ENCODE measurements around the gene NOS1AP. TPM values are rescaled to one million over a fixed set of nuclear protein-coding genes. Genes with fewer than 3 reads are reported as not detected.

NOS1AP gene
- total RNA-seq, 5 donors from 2014 or later (not counting 1 experiment from before 2014, with no cell fraction given) = 0.07 to 0.16 (median 0.09) TPM; not detected in 2

GRCh38 chr1:162137179-162137960, 67.9 kb downstream of the NOS1AP start:
- Histone ChIP-seq H3K4me3 (ENCODE audit: control insufficient read depth in 1 of 2, extremely low read depth in 1 of 2, low read length in 1 of 2) (no peak overlapping the region), H3K4me1 (ENCODE audit: control insufficient read depth in 1 of 2, extremely low read depth in 1 of 2, insufficient read depth in 2 of 2, low read length in 2 of 2) (no peaks in the 10 kb centered on the region), H3K9me3 (no peaks in the 10 kb centered on the region), H3K27ac (ENCODE audit: low read length) (no peak overlapping the region), H3K36me3 (ENCODE audit: control insufficient read depth in 2 of 2, extremely low read depth in 1 of 2, insufficient read depth in 1 of 2, low read length in 1 of 2) (no peaks in the 10 kb centered on the region), H3K27me3 (replicated peaks in 1 of 2; ENCODE audit: control insufficient read depth in 2 of 2, extremely low read depth in 1 of 2, insufficient read depth in 2 of 2, low read length in 1 of 2) (peaks cover 0 to 8% of the 10 kb centered on the region in 2 experiments)
- H3K9me3 Mint-ChIP-seq = no peaks in the 10 kb centered on the region
- no peak for ATAC-seq (replicated peaks in 1 of 4)
- no peak overlapping the region for H3K4me3 Mint-ChIP-seq
- ChIA-PET POLR2A (no interaction called here), CTCF (no interaction called here)
- 83% methylated on average over 6 of the region's 8 CpGs for WGBS (ENCODE audit: insufficient coverage)
- no peaks in the 10 kb centered on the region for H3K36me3 Mint-ChIP-seq
- no peak for DNase-seq
- H3K27me3 Mint-ChIP-seq = peaks cover 34 to 38% of the 10 kb centered on the region in 2 donors
- H3K27ac Mint-ChIP-seq = no peak overlapping the region
- H3K4me1 Mint-ChIP-seq = no peaks in the 10 kb centered on the region

GRCh38 chr1:162138112-162138511, 68.6 kb downstream of the NOS1AP start:
- DNase-seq = no peak
- H3K36me3 ChIP-seq (ENCODE audit: control insufficient read depth in 2 of 2, extremely low read depth in 1 of 2, insufficient read depth in 1 of 2, low read length in 1 of 2) = no peaks in the 10 kb centered on the region
- Mint-ChIP-seq H3K36me3 (no peaks in the 10 kb centered on the region), H3K9me3 (no peaks in the 10 kb centered on the region), H3K4me3 (no peak overlapping the region), H3K4me1 (no peaks in the 10 kb centered on the region), H3K27ac (no peak overlapping the region), H3K27me3 (peaks cover 34 to 36% of the 10 kb centered on the region in 2 donors)
- WGBS (ENCODE audit: insufficient coverage) = no CpG with 5 or more reads among the region's 2 CpGs
- no peak overlapping the region for H3K27ac ChIP-seq (ENCODE audit: low read length)
- ChIA-PET CTCF (no interaction called here), POLR2A (no interaction called here)
- no peak for ATAC-seq (replicated peaks in 1 of 4)
- H3K4me3 ChIP-seq (ENCODE audit: control insufficient read depth in 1 of 2, extremely low read depth in 1 of 2, low read length in 1 of 2) = no peak overlapping the region
- no peaks in the 10 kb centered on the region for H3K9me3 ChIP-seq
- H3K4me1 ChIP-seq (ENCODE audit: control insufficient read depth in 1 of 2, extremely low read depth in 1 of 2, insufficient read depth in 2 of 2, low read length in 2 of 2) = no peaks in the 10 kb centered on the region
- H3K27me3 ChIP-seq (replicated peaks in 1 of 2; ENCODE audit: control insufficient read depth in 2 of 2, extremely low read depth in 1 of 2, insufficient read depth in 2 of 2, low read length in 1 of 2) = peaks cover 2 to 8% of the 10 kb centered on the region in 2 experiments

- no peak for ATAC-seq (replicated peaks in 1 of 4)
Measured at GRCh38 chr1:162138599-162139181, 69.2 kb downstream of the NOS1AP start.

GRCh38 chr1:162139211-162139610, 69.7 kb downstream of the NOS1AP start:
- no peaks in the 10 kb centered on the region for H3K36me3 Mint-ChIP-seq
- WGBS (ENCODE audit: insufficient coverage) = no CpG with 5 or more reads among the region's 1 CpG
- H3K27me3 Mint-ChIP-seq = peaks cover 30 to 42% of the 10 kb centered on the region in 2 donors
- no peaks in the 10 kb centered on the region for H3K36me3 ChIP-seq (ENCODE audit: control insufficient read depth in 2 of 2, extremely low read depth in 1 of 2, insufficient read depth in 1 of 2, low read length in 1 of 2)
- DNase-seq (no peak), ATAC-seq (replicated peaks in 1 of 4) (no peak)
- no peak overlapping the region for H3K27ac ChIP-seq (ENCODE audit: low read length)
- no peaks in the 10 kb centered on the region for H3K4me1 Mint-ChIP-seq
- CTCF ChIA-PET = no interaction called here
- H3K4me3 Mint-ChIP-seq = no peak overlapping the region
- H3K27ac Mint-ChIP-seq = no peak overlapping the region
- POLR2A ChIA-PET = no interaction called here
- no peaks in the 10 kb centered on the region for H3K4me1 ChIP-seq (ENCODE audit: control insufficient read depth in 1 of 2, extremely low read depth in 1 of 2, insufficient read depth in 2 of 2, low read length in 2 of 2)
- no peaks in the 10 kb centered on the region for H3K9me3 ChIP-seq
- peaks cover 2 to 8% of the 10 kb centered on the region in 2 experiments for H3K27me3 ChIP-seq (replicated peaks in 1 of 2; ENCODE audit: control insufficient read depth in 2 of 2, extremely low read depth in 1 of 2, insufficient read depth in 2 of 2, low read length in 1 of 2)
- no peaks in the 10 kb centered on the region for H3K9me3 Mint-ChIP-seq
- no peak overlapping the region for H3K4me3 ChIP-seq (ENCODE audit: control insufficient read depth in 1 of 2, extremely low read depth in 1 of 2, low read length in 1 of 2)

More at GRCh38 chr1:162138599-162139181, 69.2 kb downstream of the NOS1AP start:
- no peaks in the 10 kb centered on the region for H3K9me3 ChIP-seq
- no peaks in the 10 kb centered on the region for H3K4me1 ChIP-seq (ENCODE audit: control insufficient read depth in 1 of 2, extremely low read depth in 1 of 2, insufficient read depth in 2 of 2, low read length in 2 of 2)
- no peaks in the 10 kb centered on the region for H3K36me3 ChIP-seq (ENCODE audit: control insufficient read depth in 2 of 2, extremely low read depth in 1 of 2, insufficient read depth in 1 of 2, low read length in 1 of 2)
- DNase-seq = no peak
- peaks cover 2 to 8% of the 10 kb centered on the region in 2 experiments for H3K27me3 ChIP-seq (replicated peaks in 1 of 2; ENCODE audit: control insufficient read depth in 2 of 2, extremely low read depth in 1 of 2, insufficient read depth in 2 of 2, low read length in 1 of 2)
- no peak overlapping the region for H3K27ac Mint-ChIP-seq
- peaks cover 31 to 39% of the 10 kb centered on the region in 2 donors for H3K27me3 Mint-ChIP-seq
- POLR2A ChIA-PET = no interaction called here
- no peak overlapping the region for H3K4me3 ChIP-seq (ENCODE audit: control insufficient read depth in 1 of 2, extremely low read depth in 1 of 2, low read length in 1 of 2)
- no peak overlapping the region for H3K4me3 Mint-ChIP-seq
- H3K27ac ChIP-seq (ENCODE audit: low read length) = no peak overlapping the region
- no peaks in the 10 kb centered on the region for H3K9me3 Mint-ChIP-seq
- H3K4me1 Mint-ChIP-seq = no peaks in the 10 kb centered on the region
- CTCF ChIA-PET = no interaction called here
- WGBS (ENCODE audit: insufficient coverage) = no CpG with 5 or more reads among the region's 4 CpGs
- H3K36me3 Mint-ChIP-seq = no peaks in the 10 kb centered on the region

- DNase-seq = no peak
- POLR2A ChIA-PET = no interaction called here
- Mint-ChIP-seq H3K27me3 (peaks cover 22 to 30% of the 10 kb centered on the region in 2 donors), H3K27ac (no peak overlapping the region), H3K4me1 (no peaks in the 10 kb centered on the region), H3K9me3 (no peaks in the 10 kb centered on the region), H3K36me3 (no peaks in the 10 kb centered on the region), H3K4me3 (no peak overlapping the region)
- CTCF ChIA-PET = no interaction called here
- H3K36me3 ChIP-seq (ENCODE audit: control insufficient read depth in 2 of 2, extremely low read depth in 1 of 2, insufficient read depth in 1 of 2, low read length in 1 of 2) = no peaks in the 10 kb centered on the region
- no peaks in the 10 kb centered on the region for H3K4me1 ChIP-seq (ENCODE audit: control insufficient read depth in 1 of 2, extremely low read depth in 1 of 2, insufficient read depth in 2 of 2, low read length in 2 of 2)
- no peak for ATAC-seq (replicated peaks in 1 of 4)
- H3K27ac ChIP-seq (ENCODE audit: low read length) = no peak overlapping the region
- WGBS (ENCODE audit: insufficient coverage) = 93% methylated on average over 2 of the region's 5 CpGs
- peaks cover 2 to 20% of the 10 kb centered on the region in 2 experiments for H3K27me3 ChIP-seq (replicated peaks in 1 of 2; ENCODE audit: control insufficient read depth in 2 of 2, extremely low read depth in 1 of 2, insufficient read depth in 2 of 2, low read length in 1 of 2)
- no peak overlapping the region for H3K4me3 ChIP-seq (ENCODE audit: control insufficient read depth in 1 of 2, extremely low read depth in 1 of 2, low read length in 1 of 2)
- H3K9me3 ChIP-seq = no peaks in the 10 kb centered on the region
Measured at GRCh38 chr1:162141281-162142054, 72.0 kb downstream of the NOS1AP start.

- Histone ChIP-seq H3K4me3 (ENCODE audit: control insufficient read depth in 1 of 2, extremely low read depth in 1 of 2, low read length in 1 of 2) (no peak overlapping the region), H3K9me3 (no peaks in the 10 kb centered on the region), H3K36me3 (ENCODE audit: control insufficient read depth in 2 of 2, extremely low read depth in 1 of 2, insufficient read depth in 1 of 2, low read length in 1 of 2) (no peaks in the 10 kb centered on the region), H3K27me3 (replicated peaks in 1 of 2; ENCODE audit: control insufficient read depth in 2 of 2, extremely low read depth in 1 of 2, insufficient read depth in 2 of 2, low read length in 1 of 2) (peaks cover 2 to 20% of the 10 kb centered on the region in 2 experiments), H3K27ac (ENCODE audit: low read length) (no peak overlapping the region), H3K4me1 (ENCODE audit: control insufficient read depth in 1 of 2, extremely low read depth in 1 of 2, insufficient read depth in 2 of 2, low read length in 2 of 2) (no peaks in the 10 kb centered on the region)
- DNase-seq (no peak), ATAC-seq (replicated peaks in 1 of 4) (no peak)
- Mint-ChIP-seq H3K27ac (no peak overlapping the region), H3K4me3 (no peak overlapping the region), H3K9me3 (no peaks in the 10 kb centered on the region), H3K4me1 (no peaks in the 10 kb centered on the region), H3K27me3 (peaks cover 18 to 30% of the 10 kb centered on the region in 2 donors), H3K36me3 (no peaks in the 10 kb centered on the region)
- CTCF ChIA-PET = no interaction called here
- POLR2A ChIA-PET = no interaction called here
- WGBS (ENCODE audit: insufficient coverage) = no CpG with 5 or more reads among the region's 3 CpGs
Measured at GRCh38 chr1:162142968-162143367, 73.5 kb downstream of the NOS1AP start.

All from T-cell (primary cell).